NCI-H1092 (cell line): ENCODE data around the gene CIAO2A.

Experiments used
- DNase-seq: peaks from one replicate; lab custom pipeline; 2025; lab: John Stamatoyannopoulos, UW

CIAO2A gene

DNA sequence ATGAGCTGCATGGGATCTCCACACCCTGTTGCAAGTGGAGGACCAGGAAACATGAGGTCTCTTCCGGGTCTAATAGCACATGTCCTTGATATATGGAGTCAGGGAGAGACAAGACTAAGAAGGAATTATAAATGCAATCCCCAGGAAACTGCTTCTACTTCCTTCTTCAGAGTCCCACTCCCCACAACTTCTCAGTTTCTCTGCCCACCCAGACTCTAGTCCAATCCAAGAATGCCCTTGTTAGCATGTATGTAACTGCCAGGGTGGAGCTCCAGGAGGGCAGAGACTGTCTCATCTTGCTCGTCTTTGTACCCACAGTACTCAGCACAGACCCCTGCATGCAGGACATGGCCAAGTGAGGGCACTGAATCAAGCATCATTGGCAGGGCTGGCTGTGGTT lies 55.7 kb downstream of the CIAO2A start:
- DNase-seq, result no peak

DNA sequence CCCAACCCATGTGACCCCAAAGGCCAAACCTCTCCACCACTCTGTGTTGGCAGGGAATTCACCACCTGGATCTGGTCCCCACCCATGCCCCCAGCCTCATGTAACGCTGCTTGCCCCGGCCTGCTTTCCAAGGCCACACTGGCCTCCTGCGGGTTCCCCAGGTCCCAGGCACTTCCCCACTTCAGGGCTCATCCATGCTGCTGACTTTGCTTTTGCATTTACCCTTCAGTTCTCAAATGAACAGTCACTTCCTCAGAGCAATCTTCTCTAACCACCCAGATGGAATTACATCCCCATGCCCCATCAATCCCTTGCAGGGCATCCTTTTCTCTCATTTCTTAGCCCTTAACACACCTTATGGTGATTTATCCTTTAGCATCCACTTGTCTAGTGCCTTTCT lies 56.5 kb downstream of the CIAO2A start:
- no peak for DNase-seq

DNA sequence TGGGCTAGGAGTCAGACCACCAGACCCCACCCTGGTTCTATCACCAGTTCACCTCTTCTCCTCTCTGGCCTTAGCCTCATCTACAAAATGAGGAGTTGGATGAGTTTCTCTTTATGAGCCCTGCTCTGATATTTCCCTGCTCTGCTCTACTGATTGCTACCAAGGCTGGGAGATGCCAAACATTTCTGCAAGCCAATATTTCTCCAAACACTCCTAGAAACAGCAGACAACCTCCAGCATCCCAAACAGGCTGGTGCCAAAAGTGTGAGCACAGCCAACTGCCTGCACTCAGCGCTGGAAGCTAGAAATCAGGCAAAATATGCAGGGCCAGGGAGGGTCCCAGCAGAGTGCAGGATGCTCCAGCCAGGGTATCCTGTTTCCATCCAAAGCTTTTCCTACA lies 58.1 kb downstream of the CIAO2A start:
- no peak for DNase-seq

DNA sequence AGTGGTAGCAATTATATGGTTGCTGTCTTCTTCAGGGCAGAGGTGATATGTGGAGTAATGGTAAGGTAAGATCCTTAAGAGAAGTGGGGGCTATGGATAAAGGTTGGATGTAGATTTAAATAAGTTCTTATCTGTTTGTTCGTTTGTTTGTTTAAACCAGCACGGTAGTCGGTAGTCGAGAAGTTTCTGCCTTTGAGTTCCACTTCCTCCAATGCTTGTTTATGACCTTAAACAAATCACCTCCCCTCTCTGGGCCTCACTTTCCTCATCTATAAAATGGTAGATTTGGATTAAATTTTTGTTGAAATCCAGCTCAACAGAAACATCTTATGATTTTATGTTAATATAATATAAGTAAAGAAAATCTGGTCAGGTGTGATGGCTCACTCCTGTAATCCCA lies 59.1 kb downstream of the CIAO2A start:
- DNase-seq, result no peak

DNA sequence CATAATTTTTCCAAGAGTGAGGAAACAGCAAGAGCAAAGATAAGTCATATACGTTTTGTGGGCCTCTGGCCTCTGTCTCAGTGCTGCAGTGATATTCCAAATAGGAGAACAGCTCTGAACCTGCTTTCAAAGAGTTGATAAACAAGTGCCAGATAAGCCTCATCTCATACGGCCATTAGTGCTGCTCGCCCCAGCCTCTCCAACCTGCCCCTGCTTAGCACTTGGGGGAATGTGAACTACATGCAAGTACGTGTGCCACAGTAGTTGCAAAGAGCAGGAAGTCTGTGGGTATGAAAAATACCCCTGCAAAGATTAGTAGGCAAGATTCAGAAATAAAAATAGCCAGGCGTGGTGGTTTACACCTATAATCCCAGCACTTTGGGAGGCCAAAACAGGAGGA lies 61.3 kb downstream of the CIAO2A start:
- no peak for DNase-seq

DNA sequence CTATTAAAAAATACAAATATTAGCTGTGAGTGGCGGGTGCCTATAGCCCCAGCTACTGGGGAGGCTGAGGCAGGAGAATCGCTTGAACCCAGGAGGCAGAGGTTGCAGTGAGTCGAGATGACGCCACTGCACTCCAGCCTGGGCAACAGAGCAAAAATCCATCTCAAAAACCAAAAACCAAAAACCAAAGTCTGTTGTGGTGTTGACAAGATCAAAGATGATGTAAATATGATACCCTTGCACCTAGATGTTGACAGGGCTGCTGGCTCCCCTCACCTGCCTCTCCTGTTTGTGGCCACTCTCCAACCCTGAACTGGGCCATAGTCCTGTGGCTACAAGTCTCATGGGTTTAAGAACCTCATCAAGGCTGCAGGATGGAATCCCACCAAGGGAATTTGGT lies 63.5 kb downstream of the CIAO2A start:
- no peak for DNase-seq

DNA sequence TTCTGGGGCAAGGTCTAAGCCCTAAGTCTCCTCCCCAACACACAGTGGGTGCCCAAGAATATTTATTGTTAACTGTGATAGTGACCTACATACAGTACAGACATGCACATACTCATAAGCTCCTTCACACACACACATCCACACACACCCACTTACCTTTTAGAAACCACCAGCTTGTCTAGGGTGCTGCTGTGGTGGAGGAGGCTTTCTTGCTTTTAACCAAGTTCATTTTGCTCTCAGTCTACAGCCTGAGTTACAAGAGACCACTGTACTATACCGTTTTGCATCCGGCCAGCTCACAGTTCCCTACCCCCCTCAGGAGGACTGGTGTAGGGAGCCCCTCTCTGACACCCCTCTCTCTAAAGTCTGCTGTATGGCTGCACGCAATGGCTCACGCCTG lies 64.0 kb downstream of the CIAO2A start:
- no peak for DNase-seq

DNA sequence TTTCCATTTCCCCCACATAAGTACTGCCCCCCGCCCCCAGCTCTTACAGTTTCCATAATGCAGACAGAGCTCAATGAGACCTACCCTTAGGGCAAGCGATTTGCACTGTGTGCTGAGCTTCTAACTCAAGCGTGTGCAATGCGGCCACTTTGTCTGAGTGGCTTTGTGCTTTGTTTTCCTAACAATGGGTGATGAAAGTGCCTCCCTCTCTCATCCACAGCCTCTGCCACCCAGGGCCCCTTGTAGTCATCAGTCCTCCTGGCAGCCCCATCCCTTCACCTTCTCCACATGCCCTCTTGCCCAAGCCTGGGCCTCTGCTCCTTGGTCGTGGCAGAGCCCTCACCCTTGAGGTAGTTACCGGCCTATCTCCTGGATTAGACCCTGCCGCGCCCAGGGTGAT lies 64.5 kb downstream of the CIAO2A start:
- DNase-seq, result no peak

DNA sequence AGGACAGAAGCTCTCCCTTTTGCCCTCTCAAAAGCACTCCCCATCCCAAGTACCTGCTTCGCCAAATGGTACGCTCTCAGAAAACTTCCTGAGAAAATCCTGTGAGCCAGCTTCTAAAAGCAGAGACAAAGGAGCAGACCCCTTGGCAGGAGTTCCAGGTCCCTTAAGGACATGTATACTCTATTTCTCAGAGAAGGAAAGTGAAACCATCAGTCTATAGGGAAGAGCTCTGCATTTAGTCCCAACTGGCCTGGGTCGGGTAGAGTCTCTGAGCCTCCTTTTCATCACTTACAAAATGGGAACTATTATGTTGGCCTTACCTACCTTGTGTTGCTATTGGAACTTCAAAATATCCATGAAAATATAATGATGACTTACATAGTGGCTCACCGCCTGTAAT lies 67.0 kb downstream of the CIAO2A start:
- DNase-seq, result no peak

DNA sequence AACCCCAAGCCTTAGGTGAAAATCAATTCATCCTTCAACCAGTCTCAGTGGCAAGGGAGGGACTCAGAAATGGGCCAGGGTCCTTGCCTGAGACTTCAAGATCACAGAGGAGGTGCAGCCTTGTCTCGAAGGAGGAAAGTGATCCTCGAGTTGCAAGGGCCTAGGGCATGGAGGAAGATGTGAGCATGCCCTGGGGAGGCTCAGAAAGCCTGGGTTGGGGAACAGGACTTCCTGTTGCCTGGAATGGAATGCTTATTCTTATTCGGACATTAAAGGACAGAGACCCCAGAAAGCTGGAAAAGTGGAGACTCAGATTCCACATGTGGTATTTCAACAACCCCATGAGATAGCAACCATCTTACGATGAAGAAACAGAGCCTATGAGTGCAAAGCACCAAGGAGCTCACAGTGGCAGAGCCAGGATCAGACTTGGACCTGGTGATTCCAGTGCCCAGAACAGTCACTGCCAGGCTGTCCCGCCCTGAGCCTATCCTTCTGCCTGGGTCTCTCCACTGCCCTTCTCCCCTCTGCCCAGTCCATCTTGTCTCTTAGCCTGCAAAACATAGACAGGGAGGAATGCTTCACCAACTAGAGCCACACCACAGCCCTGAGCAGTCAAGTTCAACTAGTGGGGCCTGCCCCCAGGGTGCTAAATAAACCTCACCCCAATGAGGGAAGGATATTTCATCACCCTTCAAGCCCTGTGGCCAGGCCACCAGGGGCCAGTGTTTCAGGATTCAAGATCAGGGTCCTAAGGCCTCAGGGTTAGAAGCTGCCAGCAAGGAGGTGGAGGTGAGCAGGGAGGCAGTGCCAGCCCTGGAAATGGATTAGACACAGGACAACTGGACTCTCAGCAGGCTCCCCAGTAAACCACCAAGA lies 69.2 kb downstream of the CIAO2A start:
- no peak for DNase-seq

DNA sequence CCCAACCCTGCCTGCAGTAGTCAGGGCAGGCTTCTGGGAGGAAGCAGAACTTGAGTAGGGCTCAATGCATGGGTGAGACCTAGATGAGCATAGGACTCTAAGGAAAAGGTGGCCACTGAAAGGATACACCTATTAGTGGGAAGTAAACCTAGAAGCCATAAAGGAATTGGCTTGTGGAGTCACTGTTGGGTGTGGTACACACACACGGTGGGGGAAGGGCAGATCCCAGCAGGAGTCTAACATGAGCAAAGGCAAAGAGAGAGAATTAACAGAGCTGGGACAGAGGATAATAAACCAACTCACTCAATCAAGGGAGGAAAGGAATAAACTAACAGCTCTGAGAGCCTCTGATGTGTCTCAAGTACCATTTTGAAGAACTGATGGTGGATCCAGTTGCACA lies 70.4 kb downstream of the CIAO2A start:
- no peak for DNase-seq

DNA sequence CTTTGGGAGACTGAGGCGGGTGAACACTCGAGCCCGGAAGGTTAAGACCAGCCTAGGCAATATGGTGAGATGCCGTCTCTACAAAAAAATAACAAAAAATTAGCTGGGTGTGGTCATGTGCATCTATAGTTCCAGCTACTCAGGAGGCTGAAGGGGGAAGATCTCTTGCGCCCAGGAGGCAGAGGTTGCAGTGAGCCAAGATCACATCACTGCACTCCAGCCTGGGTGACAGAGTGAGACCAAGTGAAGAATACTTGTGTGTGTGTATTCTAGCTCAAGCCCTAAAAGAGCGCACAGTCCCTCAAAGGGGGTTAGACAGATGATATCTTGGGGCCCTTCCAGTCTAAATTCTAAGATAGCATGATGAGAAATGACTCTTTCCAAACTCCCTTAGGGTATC lies 71.1 kb downstream of the CIAO2A start:
- DNase-seq, result no peak
